Upper lobe of left lung (tissue), 4 donors: Measurements from ENCODE around the gene AMACR.

Experiments used
- EP300 ChIP-seq, 4 donors: sonication (generic); formaldehyde crosslinking; IDR thresholded peaks; one replicate each; pipeline ENCODE4 v1.5.1; 2017; ENCODE audit warnings: antibody characterized with exemption in 4 of 4, control low read depth in 2 of 4
- POLR2A ChIP-seq, 4 donors: fragments of 450-650 bp; IDR thresholded peaks; one replicate each; pipeline ENCODE4 v1.5.1; 2016 to 2017; ENCODE audit warnings: antibody characterized with exemption in 4 of 4, mild to moderate bottlenecking in 2 of 4
- POLR2AphosphoS5 ChIP-seq, 2 donors: sonication (generic); formaldehyde crosslinking; IDR thresholded peaks; one replicate each; pipeline ENCODE4 v1.5.1; 2017; ENCODE audit warnings: antibody characterized with exemption in 2 of 2
- TF ChIP-seq, protein P1 (sequence below), 6 experiments: fragments of 450-650 bp in 4 of 6; fragments of 200-600 bp in 2 of 6; sonication (generic) in 2 of 6; IDR thresholded peaks; one replicate each; pipeline ENCODE4 v1.5.1; 2016 to 2019; ENCODE audit warnings: antibody characterized with exemption in 6 of 6

DNA sequence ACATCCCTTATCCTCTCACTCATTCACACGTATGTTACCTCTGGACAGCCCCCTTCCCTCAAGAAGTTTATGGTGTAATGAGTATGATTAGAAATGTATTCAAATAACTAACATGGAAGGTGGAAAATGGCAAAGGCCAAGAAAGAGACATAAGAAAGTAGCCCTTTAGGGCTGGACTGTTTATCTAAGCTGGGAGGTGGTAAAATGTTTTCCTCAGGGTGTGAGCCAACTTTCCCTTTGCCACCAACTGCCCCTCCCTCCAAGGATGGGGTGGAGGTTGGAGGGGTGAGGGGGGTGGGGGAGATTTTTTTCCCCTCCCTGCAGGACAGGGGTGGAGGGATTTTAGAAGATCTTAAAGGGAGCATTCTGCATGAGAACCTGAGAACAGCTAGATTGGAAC is 31.5 kb downstream of the AMACR start:
- TF ChIP-seq, protein P1, sequence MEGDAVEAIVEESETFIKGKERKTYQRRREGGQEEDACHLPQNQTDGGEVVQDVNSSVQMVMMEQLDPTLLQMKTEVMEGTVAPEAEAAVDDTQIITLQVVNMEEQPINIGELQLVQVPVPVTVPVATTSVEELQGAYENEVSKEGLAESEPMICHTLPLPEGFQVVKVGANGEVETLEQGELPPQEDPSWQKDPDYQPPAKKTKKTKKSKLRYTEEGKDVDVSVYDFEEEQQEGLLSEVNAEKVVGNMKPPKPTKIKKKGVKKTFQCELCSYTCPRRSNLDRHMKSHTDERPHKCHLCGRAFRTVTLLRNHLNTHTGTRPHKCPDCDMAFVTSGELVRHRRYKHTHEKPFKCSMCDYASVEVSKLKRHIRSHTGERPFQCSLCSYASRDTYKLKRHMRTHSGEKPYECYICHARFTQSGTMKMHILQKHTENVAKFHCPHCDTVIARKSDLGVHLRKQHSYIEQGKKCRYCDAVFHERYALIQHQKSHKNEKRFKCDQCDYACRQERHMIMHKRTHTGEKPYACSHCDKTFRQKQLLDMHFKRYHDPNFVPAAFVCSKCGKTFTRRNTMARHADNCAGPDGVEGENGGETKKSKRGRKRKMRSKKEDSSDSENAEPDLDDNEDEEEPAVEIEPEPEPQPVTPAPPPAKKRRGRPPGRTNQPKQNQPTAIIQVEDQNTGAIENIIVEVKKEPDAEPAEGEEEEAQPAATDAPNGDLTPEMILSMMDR (IDR thresholded peaks at IDR 0.05) = no peak
- TF ChIP-seq POLR2A (IDR thresholded peaks at IDR 0.05) (no peak), EP300 (IDR thresholded peaks at IDR 0.05) (no peak), POLR2AphosphoS5 (IDR thresholded peaks at IDR 0.05) (no peak)
